ENCODE data around the gene SERP2. TPM values are rescaled to one million over a fixed set of nuclear protein-coding genes. Genes with fewer than 3 reads are reported as not detected.

SERP2 gene
- total RNA-seq, 1 experiment from 2014 or later, result 1.8 TPM

GRCh38 chr13:44383945-44384344 lies 10.3 kb downstream of the SERP2 start:
- Histone ChIP-seq H3K79me1 (ENCODE audit: insufficient read depth, low read depth, low read length, poor library complexity, severe bottlenecking) (no peaks in the 10 kb centered on the region), H3T11ph (ENCODE audit: low read length) (no peak overlapping the region), H4K5ac (ENCODE audit: insufficient read length, low read depth, low read length) (no peak overlapping the region), H3K23ac (ENCODE audit: insufficient read length, low read depth, low read length) (no peak overlapping the region), H3K4me1 (ENCODE audit: insufficient read depth, low read length) (no peaks in the 10 kb centered on the region; the same call in 1 of the 2 replicates), H2BK15ac (ENCODE audit: low read depth, low read length) (no peak overlapping the region), H2AFZ (ENCODE audit: low read length) (no peak overlapping the region), H4K20me1 (ENCODE audit: control insufficient read depth, insufficient read depth, insufficient read length) (no peaks in the 10 kb centered on the region), H3K56ac (ENCODE audit: insufficient read length, low read depth, low read length) (no peak overlapping the region), H3K4ac (ENCODE audit: low read depth, low read length) (no peak overlapping the region), H3K9ac (ENCODE audit: extremely low read depth, insufficient read length, low read length) (no peak overlapping the region), H3K14ac (ENCODE audit: insufficient read depth, low read length) (no peak overlapping the region), H3K79me2 (ENCODE audit: insufficient read depth, low read length) (no peaks in the 10 kb centered on the region), H2BK120ac (ENCODE audit: low read depth, low read length, poor library complexity, severe bottlenecking) (no peak overlapping the region), H3K9me3 (ENCODE audit: control insufficient read depth, low read depth, low read length) (no peaks in the 10 kb centered on the region), H4K91ac (ENCODE audit: insufficient read length, low read depth, low read length) (no peak overlapping the region), H3K23me2 (ENCODE audit: insufficient read length, low read depth, low read length, poor library complexity, severe bottlenecking) (no peaks in the 10 kb centered on the region), H3K27me3 (ENCODE audit: insufficient read depth, low read length) (no peaks in the 10 kb centered on the region), H2BK5ac (ENCODE audit: insufficient read length, low read length) (no peak overlapping the region), H3K27ac (ENCODE audit: insufficient read length, low read depth, low read length) (no peak overlapping the region), H2BK12ac (ENCODE audit: insufficient read length, low read depth, low read length) (no peak overlapping the region), H2BK20ac (ENCODE audit: low read depth, low read length, poor library complexity, severe bottlenecking) (no peak overlapping the region), H3K18ac (ENCODE audit: insufficient read length, low read depth, low read length) (no peak overlapping the region), H2AK5ac (ENCODE audit: insufficient read length, low read length) (no peak overlapping the region), H4K8ac (replicated peaks; ENCODE audit: insufficient read length, low read depth, low read length) (no peak overlapping the region), H3K4me2 (ENCODE audit: insufficient read depth, insufficient read length, low read length) (no peak overlapping the region)
- no peak for DNase-seq
- no peak for TF ChIP-seq CTCF (conservative IDR thresholded peaks at IDR 0.05)
- no peaks in the 10 kb centered on the region for H3K9me3 Mint-ChIP-seq
- H3K27me3 Mint-ChIP-seq (ENCODE audit: low read depth), result no peaks in the 10 kb centered on the region
- peaks cover 17 to 21% of the 10 kb centered on the region in 2 experiments for H3K4me1 Mint-ChIP-seq
- no peak overlapping the region for H3K4me3 Mint-ChIP-seq
- H3K27ac Mint-ChIP-seq, result no peak overlapping the region; a peak in 1 of 7 replicates
- no peaks in the 10 kb centered on the region for H3K36me3 Mint-ChIP-seq (ENCODE audit: insufficient read depth in 1 of 3, low read depth in 3 of 3)
- WGBS (ENCODE audit: extremely low coverage, insufficient read length, low lambda C conversion rate), result no CpG with 5 or more reads among the region's 5 CpGs
